PC-3 (cell line): ENCODE data around the gene PRR4. TPM values are rescaled to one million over a fixed set of nuclear protein-coding genes. Genes with fewer than 3 reads are reported as not detected.

ENCODE experiments used
- ATAC-seq: fragments of 200-7000 bp; cut with Tn5 transposase; 2 replicates; pipeline ENCODE4 v1.9.1; 2020; ENCODE audit warnings: mild to moderate bottlenecking, moderate library complexity
- BruUV-seq: library from RNA; stranded (reverse); fragments of 400-500 nt; replicated peaks from 2 replicates; lab custom pipeline; 2021; lab: Mats Ljungman, UMichigan
- CTCF ChIA-PET: fragments of 300-600 bp; sonication (Branson Sonifier 250); formaldehyde crosslinking; loops from one replicate; lab custom pipeline; 2022; ENCODE audit warnings: antibody characterized with exemption; lab: Charles Lee
- POLR2A ChIA-PET: fragments of 300-600 bp; sonication (Branson Sonifier 250); formaldehyde crosslinking; loops from one replicate; lab custom pipeline; 2022; ENCODE audit warnings: antibody characterized with exemption; ENCODE audit not compliant: unreplicated experiment; lab: Charles Lee
- DNase-seq: peaks from one replicate; pipeline ENCODE4 v3.0.0-alpha.2; 2015
- H2AFZ ChIP-seq: fragments of 300-600 bp; sonication (generic); 2 replicates; pipeline ENCODE4 v1.6.0; 2016; ENCODE audit warnings: antibody characterized with exemption, low read length
- H3F3A ChIP-seq: fragments of 300-600 bp; sonication (generic); one replicate; pipeline ENCODE4 v1.6.0; 2017; ENCODE audit warnings: antibody characterized with exemption, low read length, control low read depth, mild to moderate bottlenecking; ENCODE audit not compliant: unreplicated experiment
- H3K27ac ChIP-seq: fragments of 300-600 bp; sonication (generic); 2 replicates; pipeline ENCODE4 v1.5.1; 2016; ENCODE audit warnings: mild to moderate bottlenecking, low read length
- H3K27me3 ChIP-seq: fragments of 300-600 bp; sonication (generic); 2 replicates; pipeline ENCODE4 v1.6.1; 2016; ENCODE audit warnings: low read length, mixed read lengths
- H3K36me3 ChIP-seq: fragments of 300-600 bp; sonication (generic); 2 replicates; pipeline ENCODE4 v1.6.1; 2016; ENCODE audit warnings: low read depth, mixed run types, low read length, mixed read lengths
- H3K4me1 ChIP-seq: fragments of 300-600 bp; sonication (generic); 2 replicates; pipeline ENCODE4 v1.5.1; 2016; ENCODE audit warnings: low read length; ENCODE audit not compliant: insufficient read depth
- H3K4me2 ChIP-seq: fragments of 300-600 bp; sonication (generic); 2 replicates; pipeline ENCODE4 v1.6.0; 2016; ENCODE audit warnings: low read length
- H3K4me3 ChIP-seq: fragments of 300-600 bp; sonication (generic); 2 replicates; pipeline ENCODE4 v1.5.1; 2016; ENCODE audit warnings: mild to moderate bottlenecking, low read length, mixed read lengths
- H3K79me2 ChIP-seq: fragments of 300-600 bp; sonication (generic); 2 replicates; pipeline ENCODE4 v1.6.1; 2017; ENCODE audit warnings: low read length, mixed read lengths
- H3K9ac ChIP-seq: fragments of 300-600 bp; sonication (generic); 2 replicates; pipeline ENCODE4 v1.6.0; 2016; ENCODE audit warnings: mild to moderate bottlenecking, low read length
- H3K9me2 ChIP-seq: fragments of 300-600 bp; sonication (generic); replicated peaks from 2 replicates; pipeline ENCODE4 v1.6.1; 2016; ENCODE audit warnings: mixed run types, low read length, mixed read lengths
- H3K9me3 ChIP-seq: fragments of 300-600 bp; sonication (generic); 2 replicates; pipeline ENCODE4 v1.6.1; 2016; ENCODE audit warnings: low read length, mixed read lengths
- H4K20me1 ChIP-seq: fragments of 300-600 bp; sonication (generic); 2 replicates; pipeline ENCODE4 v1.6.1; 2016; ENCODE audit warnings: low read length, mixed read lengths
- EZH2 ChIP-seq: fragments of 300-600 bp; sonication (generic); IDR thresholded peaks from one replicate; pipeline ENCODE4 v1.6.1; 2017; ENCODE audit warnings: antibody characterized with exemption, mild to moderate bottlenecking, low read length; ENCODE audit not compliant: unreplicated experiment
- EZH2phosphoT487 ChIP-seq: fragments of 300-600 bp; sonication (generic); IDR thresholded peaks from 2 replicates; pipeline ENCODE4 v1.6.1; 2018; ENCODE audit warnings: mild to moderate bottlenecking, antibody characterized with exemption, low read length, borderline replicate concordance
- intact Hi-C: fragments of 100-400 bp; cut with micrococcal nuclease; formaldehyde crosslinking; loops from 2 replicates; pipeline ENCODE4 v1.9.0; 2023
- total RNA-seq: library from RNA; depleted of rRNA; stranded (reverse); fragments of >200 nt; gene quantifications from 2 replicates; pipeline ENCODE4 v1.2.3, GENCODE V29; 2014
- TF ChIP-seq, protein P1 (sequence below): fragments of 300-600 bp; sonication (generic); conservative IDR thresholded peaks from 2 replicates; pipeline ENCODE4 v1.5.1; 2017; ENCODE audit warnings: antibody characterized with exemption, low read depth, mild to moderate bottlenecking, low read length

PRR4 gene
- total RNA-seq, 1 experiment from 2014 or later: 3.5 TPM

DNA sequence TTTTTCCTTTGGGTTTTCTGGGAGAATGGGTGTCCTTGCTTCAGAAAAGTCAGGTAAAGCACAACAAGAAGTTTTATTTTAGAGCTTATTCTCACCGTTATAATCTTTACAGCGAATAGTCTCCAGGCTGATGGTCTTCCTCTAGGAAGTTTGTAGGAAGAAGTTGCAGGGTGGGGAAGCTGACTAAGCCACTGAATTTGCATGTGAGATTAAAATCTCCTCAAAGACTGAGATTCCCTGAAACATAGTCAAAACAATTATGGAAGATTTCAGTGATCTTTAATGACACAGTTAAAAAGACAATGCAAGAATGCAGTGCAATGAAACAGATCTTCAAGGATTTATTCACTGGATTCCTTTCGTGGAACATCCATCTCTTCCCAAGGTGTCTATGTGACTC, 24.3 kb downstream of the PRR4 start:
- Histone ChIP-seq H3K27me3 (no peaks in the 10 kb centered on the region), H3F3A (no peaks in the 10 kb centered on the region), H2AFZ (no peak overlapping the region), H3K4me2 (no peak overlapping the region), H3K79me2 (no peaks in the 10 kb centered on the region), H3K9me2 (no peaks in the 10 kb centered on the region), H3K4me3 (no peak overlapping the region), H3K9me3 (no peaks in the 10 kb centered on the region), H4K20me1 (no peaks in the 10 kb centered on the region), H3K9ac (no peak overlapping the region), H3K27ac (no peak overlapping the region), H3K36me3 (no peaks in the 10 kb centered on the region), H3K4me1 (no peaks in the 10 kb centered on the region)
- no TSS peak for BruUV-seq
- ATAC-seq (no peak), DNase-seq (no peak)
- ChIA-PET CTCF (no interaction called here), POLR2A (no interaction called here)
- intact Hi-C loops: no loop called here
- no peak for TF ChIP-seq EZH2
- no peak for TF ChIP-seq EZH2phosphoT487
- TF ChIP-seq, protein P1, sequence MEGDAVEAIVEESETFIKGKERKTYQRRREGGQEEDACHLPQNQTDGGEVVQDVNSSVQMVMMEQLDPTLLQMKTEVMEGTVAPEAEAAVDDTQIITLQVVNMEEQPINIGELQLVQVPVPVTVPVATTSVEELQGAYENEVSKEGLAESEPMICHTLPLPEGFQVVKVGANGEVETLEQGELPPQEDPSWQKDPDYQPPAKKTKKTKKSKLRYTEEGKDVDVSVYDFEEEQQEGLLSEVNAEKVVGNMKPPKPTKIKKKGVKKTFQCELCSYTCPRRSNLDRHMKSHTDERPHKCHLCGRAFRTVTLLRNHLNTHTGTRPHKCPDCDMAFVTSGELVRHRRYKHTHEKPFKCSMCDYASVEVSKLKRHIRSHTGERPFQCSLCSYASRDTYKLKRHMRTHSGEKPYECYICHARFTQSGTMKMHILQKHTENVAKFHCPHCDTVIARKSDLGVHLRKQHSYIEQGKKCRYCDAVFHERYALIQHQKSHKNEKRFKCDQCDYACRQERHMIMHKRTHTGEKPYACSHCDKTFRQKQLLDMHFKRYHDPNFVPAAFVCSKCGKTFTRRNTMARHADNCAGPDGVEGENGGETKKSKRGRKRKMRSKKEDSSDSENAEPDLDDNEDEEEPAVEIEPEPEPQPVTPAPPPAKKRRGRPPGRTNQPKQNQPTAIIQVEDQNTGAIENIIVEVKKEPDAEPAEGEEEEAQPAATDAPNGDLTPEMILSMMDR: no peak

DNA sequence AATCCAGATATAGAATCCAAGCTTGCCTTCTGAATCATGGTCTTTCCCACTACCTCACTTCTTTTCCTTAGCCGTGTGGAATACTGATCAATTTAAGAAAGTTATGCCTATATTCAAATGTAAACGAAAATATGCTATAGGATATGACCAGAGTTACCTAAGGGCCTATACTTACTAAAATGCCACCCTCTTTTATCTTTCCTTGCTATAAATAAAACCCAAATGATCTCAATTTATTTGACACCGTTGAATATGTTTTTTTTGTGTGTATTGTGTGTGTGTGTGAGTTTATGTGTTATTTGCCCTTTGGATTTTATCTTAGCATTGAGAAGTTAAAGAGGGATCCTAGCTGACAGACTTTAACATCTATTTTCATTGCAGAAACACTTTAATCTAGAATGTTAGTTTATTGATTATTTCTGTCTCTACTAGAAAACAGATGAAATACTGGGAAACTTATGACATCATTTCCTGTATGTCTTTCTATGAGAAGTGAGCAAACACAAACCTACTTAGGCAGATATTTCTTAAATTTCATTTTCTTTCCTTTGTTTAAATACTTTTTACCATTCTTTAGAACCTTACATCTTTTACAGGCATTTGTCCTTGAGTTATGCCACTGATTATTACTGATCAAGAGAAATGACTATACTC, 37.3 kb downstream of the PRR4 start:
- intact Hi-C loops: no loop called here
- H3K27ac ChIP-seq: no peak overlapping the region
- no peak for ATAC-seq
- H2AFZ ChIP-seq: no peak overlapping the region
- H3K79me2 ChIP-seq: no peaks in the 10 kb centered on the region
- H3K4me2 ChIP-seq: no peak overlapping the region
- ChIA-PET POLR2A (no interaction called here), CTCF (no interaction called here)
- no peaks in the 10 kb centered on the region for H3K36me3 ChIP-seq
- no peaks in the 10 kb centered on the region for H3K27me3 ChIP-seq
- no peaks in the 10 kb centered on the region for H4K20me1 ChIP-seq
- TF ChIP-seq EZH2phosphoT487 (no peak), EZH2 (no peak)
- TF ChIP-seq, protein P1: no peak
- DNase-seq: no peak
- H3K9ac ChIP-seq: no peak overlapping the region
- no peak overlapping the region for H3K4me3 ChIP-seq
- no peaks in the 10 kb centered on the region for H3K9me3 ChIP-seq
- no peaks in the 10 kb centered on the region for H3F3A ChIP-seq
- no peaks in the 10 kb centered on the region for H3K4me1 ChIP-seq
- no peaks in the 10 kb centered on the region for H3K9me2 ChIP-seq
- no TSS peak for BruUV-seq

DNA sequence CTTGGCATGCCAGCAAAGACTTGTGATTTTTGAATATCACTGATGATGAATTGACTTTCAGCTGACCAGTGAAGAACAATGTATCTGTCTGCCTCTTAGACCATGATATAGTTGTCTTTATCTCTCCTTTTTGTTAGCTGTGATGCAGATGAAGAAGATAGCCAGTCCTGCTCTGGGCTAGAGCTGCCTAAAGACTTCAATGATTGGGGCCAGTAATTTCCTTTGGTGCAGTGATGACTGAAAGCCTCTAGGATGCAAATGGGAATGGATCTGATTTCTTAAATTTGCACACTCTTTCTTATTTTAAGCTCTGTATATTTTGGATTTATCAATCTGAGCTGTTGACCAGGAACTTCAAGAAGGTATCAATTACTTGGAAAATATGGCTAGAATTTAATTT, 39.2 kb downstream of the PRR4 start, which contains the start of gene TAS2R9:
TSS of gene TAS2R9 (minus strand) at position 101 of the 400 bp plus-strand sequence. CDS start at position 8, 93 bp downstream.
- no peaks in the 10 kb centered on the region for H3K9me2 ChIP-seq
- intact Hi-C loops: no loop called here
- no peaks in the 10 kb centered on the region for H3K4me1 ChIP-seq
- H3K27ac ChIP-seq: no peak within 1 kb of the TSS
- no peak for DNase-seq
- no peaks in the 10 kb centered on the region for H3K36me3 ChIP-seq
- H3K9ac ChIP-seq: no peak within 1 kb of the TSS
- no peaks in the 10 kb centered on the region for H3K27me3 ChIP-seq
- H3K4me3 ChIP-seq: no peak within 1 kb of the TSS
- H3K9me3 ChIP-seq: no peaks in the 10 kb centered on the region
- TF ChIP-seq EZH2phosphoT487 (no peak), EZH2 (no peak)
- TF ChIP-seq, protein P1: no peak
- no peaks in the 10 kb centered on the region for H3K79me2 ChIP-seq
- no peaks in the 10 kb centered on the region for H3F3A ChIP-seq
- BruUV-seq: no TSS peak
- ChIA-PET POLR2A (no interaction called here), CTCF (no interaction called here)
- H4K20me1 ChIP-seq: no peaks in the 10 kb centered on the region
- no peak within 1 kb of the TSS for H2AFZ ChIP-seq
- H3K4me2 ChIP-seq: no peak within 1 kb of the TSS
- no peak for ATAC-seq
